Astrocyte of the cerebellum (primary cell): Measurements from ENCODE around the gene PRKCB.

Source experiments
- DNase-seq: peaks from one replicate; pipeline ENCODE4 v3.0.0-alpha.2; 2011; ENCODE audit warnings: low read depth
- H3K4me3 ChIP-seq: 2 replicates; pipeline ENCODE4 v1.5.1; 2011; ENCODE audit warnings: mild to moderate bottlenecking, low read depth, low read length, moderate library complexity
- in situ Hi-C: cut with HindIII; loops from 2 replicates; pipeline ENCODE4 v1.10.0; 2017; ENCODE audit warnings: low sequenced_read_pairs
- TF ChIP-seq, protein P1 (sequence below): IDR thresholded peaks from 2 replicates; pipeline ENCODE4 v1.5.1; 2012; ENCODE audit warnings: low read length, low read depth, moderate library complexity, mild to moderate bottlenecking; ENCODE audit errors: missing control alignments

The PRKCB gene

GRCh38 chr16:24208710-24209109, 372.9 kb downstream of the PRKCB start:
- H3K4me3 ChIP-seq, result no peak overlapping the region
- TF ChIP-seq, protein P1, sequence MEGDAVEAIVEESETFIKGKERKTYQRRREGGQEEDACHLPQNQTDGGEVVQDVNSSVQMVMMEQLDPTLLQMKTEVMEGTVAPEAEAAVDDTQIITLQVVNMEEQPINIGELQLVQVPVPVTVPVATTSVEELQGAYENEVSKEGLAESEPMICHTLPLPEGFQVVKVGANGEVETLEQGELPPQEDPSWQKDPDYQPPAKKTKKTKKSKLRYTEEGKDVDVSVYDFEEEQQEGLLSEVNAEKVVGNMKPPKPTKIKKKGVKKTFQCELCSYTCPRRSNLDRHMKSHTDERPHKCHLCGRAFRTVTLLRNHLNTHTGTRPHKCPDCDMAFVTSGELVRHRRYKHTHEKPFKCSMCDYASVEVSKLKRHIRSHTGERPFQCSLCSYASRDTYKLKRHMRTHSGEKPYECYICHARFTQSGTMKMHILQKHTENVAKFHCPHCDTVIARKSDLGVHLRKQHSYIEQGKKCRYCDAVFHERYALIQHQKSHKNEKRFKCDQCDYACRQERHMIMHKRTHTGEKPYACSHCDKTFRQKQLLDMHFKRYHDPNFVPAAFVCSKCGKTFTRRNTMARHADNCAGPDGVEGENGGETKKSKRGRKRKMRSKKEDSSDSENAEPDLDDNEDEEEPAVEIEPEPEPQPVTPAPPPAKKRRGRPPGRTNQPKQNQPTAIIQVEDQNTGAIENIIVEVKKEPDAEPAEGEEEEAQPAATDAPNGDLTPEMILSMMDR, result no peak
- in situ Hi-C loops, result no loop called here
- DNase-seq, result no peak

DNA sequence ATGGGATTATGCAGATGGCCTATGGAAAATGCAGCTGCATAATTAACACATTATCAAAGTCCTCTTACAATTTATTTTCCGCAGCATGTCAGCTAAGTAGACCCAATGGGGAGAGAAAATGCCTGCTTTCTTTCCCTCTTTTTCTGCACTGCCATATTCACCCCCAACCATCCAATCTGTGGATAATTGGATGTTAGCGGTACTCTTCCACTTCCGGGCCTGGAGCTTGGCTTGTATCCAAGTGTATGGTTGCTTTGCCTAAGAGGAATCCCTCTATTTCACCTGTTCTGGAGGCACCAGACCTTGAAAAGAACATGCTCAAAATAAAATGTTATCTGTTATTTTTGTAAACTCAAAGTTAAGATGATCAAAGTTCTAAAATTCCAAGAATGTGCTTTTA, 379.2 kb downstream of the PRKCB start:
- no peak overlapping the region for H3K4me3 ChIP-seq
- no peak for DNase-seq
- TF ChIP-seq, protein P1, result no peak
- in situ Hi-C loops, result no loop called here

GRCh38 chr16:24216961-24217360, 381.2 kb downstream of the PRKCB start:
- DNase-seq, result no peak
- in situ Hi-C loops, result no loop called here
- TF ChIP-seq, protein P1, result no peak
- no peak overlapping the region for H3K4me3 ChIP-seq

- H3K4me3 ChIP-seq, result no peak overlapping the region
- TF ChIP-seq, protein P1, result no peak
- in situ Hi-C loops, result no loop called here
- DNase-seq, result no peak
These were observed 381.7 kb downstream of the PRKCB start for GRCh38 chr16:24217461-24217860.

DNA sequence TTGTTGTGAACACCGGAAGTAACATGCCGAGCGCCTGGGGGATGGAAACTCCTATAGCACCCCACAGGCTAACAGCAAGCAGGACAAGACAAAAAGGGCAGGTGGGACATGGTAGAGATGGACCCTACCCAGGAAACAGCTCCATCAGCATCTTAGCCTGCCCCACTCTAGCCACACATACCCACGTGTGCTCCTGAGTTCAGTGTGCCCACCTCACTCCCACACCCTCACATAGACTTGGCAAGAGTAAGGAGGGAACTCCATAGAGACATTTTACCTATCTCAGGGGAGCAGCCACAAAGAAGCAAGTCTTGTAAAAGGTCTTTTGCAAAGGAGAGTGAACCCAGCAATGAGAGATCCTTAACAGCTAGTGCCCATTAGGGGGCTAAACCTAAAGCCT, 382.5 kb downstream of the PRKCB start:
- H3K4me3 ChIP-seq, result no peak overlapping the region
- in situ Hi-C loops, result no loop called here
- TF ChIP-seq, protein P1, result no peak
- no peak for DNase-seq

DNA sequence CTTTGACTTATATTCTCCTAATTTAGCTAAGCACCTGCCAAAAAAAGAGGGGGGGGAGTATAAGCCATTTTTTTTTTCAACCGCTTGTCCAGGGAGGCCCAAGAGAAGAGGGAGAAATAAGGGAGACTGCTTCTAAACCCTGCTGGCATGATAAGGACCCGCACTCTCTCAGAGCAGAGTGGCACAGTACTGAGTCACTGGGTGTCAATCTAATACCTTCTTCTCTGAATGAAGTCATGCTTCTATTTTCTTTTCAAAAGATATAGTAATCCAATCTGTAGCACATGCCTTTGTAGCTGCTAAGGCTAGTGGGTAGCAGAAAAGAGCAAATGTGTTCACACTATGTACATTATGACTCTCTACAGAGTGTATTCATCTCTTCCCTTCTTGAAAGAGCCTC, 385.4 kb downstream of the PRKCB start:
- no peak for DNase-seq
- TF ChIP-seq, protein P1, result no peak
- in situ Hi-C loops, result no loop called here
- no peak overlapping the region for H3K4me3 ChIP-seq

DNA sequence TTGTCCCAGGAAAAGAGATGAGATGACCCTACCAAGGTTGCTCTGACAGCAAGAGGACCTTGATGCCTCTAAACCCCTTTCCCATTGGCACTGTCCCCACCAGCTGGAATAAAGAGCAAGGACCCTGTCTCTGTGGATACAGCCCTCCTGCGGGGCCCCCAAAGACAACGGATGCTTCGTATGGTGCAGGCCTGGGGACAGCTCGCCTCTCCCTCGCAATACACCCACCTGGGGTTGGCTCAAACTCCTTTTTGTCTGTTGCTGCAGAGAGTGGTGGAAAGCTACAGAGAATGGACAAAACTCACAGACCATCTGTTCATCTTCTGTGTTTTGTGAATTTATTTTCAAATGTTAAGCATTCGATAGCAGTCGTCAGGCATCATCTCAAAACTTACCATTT, 392.7 kb downstream of the PRKCB start:
- TF ChIP-seq, protein P1, result no peak
- no peak for DNase-seq
- no peak overlapping the region for H3K4me3 ChIP-seq
- in situ Hi-C loops, result no loop called here
